ENCODE measurements around the gene JAKMIP1. TPM values are rescaled to one million over a fixed set of nuclear protein-coding genes. Genes with fewer than 3 reads are reported as not detected.
A peak's percentile ranks its signal among the peaks of the same experiment; 100 is the strongest.

The JAKMIP1 gene
- total RNA-seq, 8 experiments from 2014 or later: 1.0 to 10.8 (median 7.6) TPM; not detected in 3

DNA sequence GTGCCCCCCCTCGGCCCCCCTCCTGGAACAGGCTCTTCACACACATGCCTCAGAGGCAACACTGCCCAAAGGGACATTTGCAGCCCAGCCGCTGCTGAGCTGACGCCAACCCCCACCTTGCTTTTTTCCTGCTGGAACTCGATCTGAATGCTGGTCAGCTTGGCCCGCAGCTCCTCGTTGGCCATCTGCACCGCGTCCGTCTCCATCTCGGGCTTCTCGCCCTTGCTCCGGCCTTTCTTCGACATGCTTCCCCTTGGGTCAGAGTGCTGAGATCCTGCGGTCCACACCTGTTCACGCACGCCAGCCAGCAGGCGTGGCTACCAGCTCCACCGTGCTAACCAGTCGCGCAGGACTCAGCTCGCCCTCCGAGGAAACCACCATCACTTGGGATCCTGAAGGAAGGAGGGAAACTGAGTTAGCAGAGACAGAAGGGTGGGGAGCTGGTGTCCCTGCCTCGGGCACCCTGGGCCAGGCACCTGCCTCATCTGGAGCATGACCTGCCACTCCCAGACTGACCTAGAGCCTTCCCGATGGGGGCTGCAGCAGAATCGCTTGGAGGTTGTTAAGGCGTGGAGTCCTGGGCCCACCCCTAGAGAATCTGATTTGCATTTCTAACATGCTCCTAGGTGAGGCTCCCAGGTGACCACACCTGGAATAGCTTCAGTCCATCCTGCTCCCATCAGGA lies 87.6 kb downstream of the JAKMIP1 start:
- 5 to 100% (median 82%) methylated on average over 1 to 10 of the region's 26 CpGs; no CpG with 5 or more reads in 2 of the 10 experiments for WGBS, 10 experiments
- H3K4me3 ChIP-seq: no peak overlapping the region
- no peak for ATAC-seq (replicated peaks in 6 of 8)
- no peaks in the 10 kb centered on the region for H3K4me1 ChIP-seq (replicated peaks in 1 of 2)
- in situ Hi-C loops (cut with MboI; ENCODE audit: low pct_unique_long_range_greater_than_20kb in 2 of 9, low sequenced_read_pairs in 9 of 9, unreplicated experiment in 9 of 9): no loop called here
- H3K27ac ChIP-seq: no peak overlapping the region

- Histone ChIP-seq H3K27ac (no peak overlapping the region), H3K4me3 (no peak overlapping the region), H3K4me1 (replicated peaks in 1 of 2) (no peaks in the 10 kb centered on the region)
- in situ Hi-C loops (cut with MboI; ENCODE audit: low pct_unique_long_range_greater_than_20kb in 2 of 9, low sequenced_read_pairs in 9 of 9, unreplicated experiment in 9 of 9): no loop called here
- ATAC-seq (replicated peaks in 6 of 8): no peak
- 0 to 100% (median 50%) methylated on average over 1 to 6 of the region's 7 CpGs; no CpG with 5 or more reads in 5 of the 10 experiments for WGBS, 10 experiments
Measured at GRCh38 chr4:6111354-6111960, 88.9 kb downstream of the JAKMIP1 start.

GRCh38 chr4:6110681-6111353 lies 89.5 kb downstream of the JAKMIP1 start:
- H3K4me1 ChIP-seq (replicated peaks in 1 of 2): no peaks in the 10 kb centered on the region
- in situ Hi-C loops (cut with MboI; ENCODE audit: low pct_unique_long_range_greater_than_20kb in 2 of 9, low sequenced_read_pairs in 9 of 9, unreplicated experiment in 9 of 9): no loop called here
- no peak overlapping the region for H3K27ac ChIP-seq
- 10 to 70% methylated on average over 2 of the region's 8 CpGs; no CpG with 5 or more reads in 8 of the 10 experiments for WGBS, 10 experiments
- ATAC-seq (replicated peaks in 6 of 8): no peak
- H3K4me3 ChIP-seq: no peak overlapping the region

DNA sequence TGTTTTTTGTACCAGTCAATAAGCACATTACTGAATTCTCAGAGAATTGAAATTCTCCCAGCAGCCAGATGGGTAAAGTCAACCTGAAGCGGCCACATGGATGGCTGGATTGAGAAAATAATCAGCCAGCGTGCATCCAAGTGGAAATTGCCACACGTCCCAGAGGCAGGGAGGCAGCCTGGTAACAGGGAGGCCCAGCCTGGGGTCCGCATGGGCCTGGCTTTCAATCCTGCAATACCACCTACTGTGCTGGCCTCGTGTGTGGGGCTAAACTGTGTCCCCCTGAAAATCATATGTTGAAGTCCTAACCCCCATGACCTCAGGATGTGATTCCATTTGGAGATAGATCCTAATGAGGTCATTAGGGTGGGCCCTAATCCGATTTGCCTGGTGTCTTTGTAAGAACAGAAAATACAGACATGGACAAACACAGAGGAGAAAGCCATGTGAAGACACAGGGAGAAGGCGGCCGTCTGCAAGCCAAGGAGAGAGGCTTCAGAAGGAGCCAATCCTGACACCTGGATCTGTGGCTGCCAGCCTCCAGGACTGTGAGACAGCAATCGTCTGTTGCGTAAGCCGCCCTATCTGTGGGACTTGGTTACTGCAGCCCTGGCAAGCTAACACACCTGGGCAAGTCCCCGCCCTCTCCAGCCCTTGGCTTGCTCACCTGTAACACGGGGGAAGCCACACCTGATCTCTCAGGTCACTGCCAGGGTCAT lies 90.3 kb downstream of the JAKMIP1 start:
- ATAC-seq (replicated peaks in 6 of 8): peak in 1 of 8 experiments; percentile 51
- in situ Hi-C loops (cut with MboI; ENCODE audit: low pct_unique_long_range_greater_than_20kb in 2 of 9, low sequenced_read_pairs in 9 of 9, unreplicated experiment in 9 of 9): no loop called here
- Histone ChIP-seq H3K4me3 (no peak overlapping the region), H3K4me1 (replicated peaks in 1 of 2) (no peaks in the 10 kb centered on the region), H3K27ac (no peak overlapping the region)
- WGBS, 10 experiments: 4 to 80% (median 34%) methylated on average over 1 to 5 of the region's 13 CpGs; no CpG with 5 or more reads in 3 of the 10 experiments

GRCh38 chr4:6107886-6108285 lies 92.5 kb downstream of the JAKMIP1 start:
- H3K27ac ChIP-seq: no peak overlapping the region
- 0 to 80% (median 47%) methylated on average over 1 to 2 of the region's 4 CpGs; no CpG with 5 or more reads in 7 of the 10 experiments for WGBS, 10 experiments
- no peak overlapping the region for H3K4me3 ChIP-seq
- in situ Hi-C loops (cut with MboI; ENCODE audit: low pct_unique_long_range_greater_than_20kb in 2 of 9, low sequenced_read_pairs in 9 of 9, unreplicated experiment in 9 of 9): no loop called here
- no peaks in the 10 kb centered on the region for H3K4me1 ChIP-seq (replicated peaks in 1 of 2)
- ATAC-seq (replicated peaks in 6 of 8): no peak

GRCh38 chr4:6107114-6107791 lies 93.1 kb downstream of the JAKMIP1 start:
- Histone ChIP-seq H3K27ac (no peak overlapping the region), H3K4me1 (replicated peaks in 1 of 2) (no peaks in the 10 kb centered on the region), H3K4me3 (no peak overlapping the region)
- in situ Hi-C loops (cut with MboI; ENCODE audit: low pct_unique_long_range_greater_than_20kb in 2 of 9, low sequenced_read_pairs in 9 of 9, unreplicated experiment in 9 of 9): no loop called here
- no peak for ATAC-seq (replicated peaks in 6 of 8)
- 28 to 100% (median 84%) methylated on average over 1 to 12 of the region's 14 CpGs; no CpG with 5 or more reads in 3 of the 10 experiments for WGBS, 10 experiments

- H3K4me3 ChIP-seq: no peak overlapping the region
- no peaks in the 10 kb centered on the region for H3K4me1 ChIP-seq (replicated peaks in 1 of 2)
- in situ Hi-C loops (cut with MboI; ENCODE audit: low pct_unique_long_range_greater_than_20kb in 2 of 9, low sequenced_read_pairs in 9 of 9, unreplicated experiment in 9 of 9): no loop called here
- ATAC-seq (replicated peaks in 6 of 8): no peak
- WGBS, 10 experiments: 0 to 92% (median 21%) methylated on average over 1 to 5 of the region's 5 CpGs; no CpG with 5 or more reads in 5 of the 10 experiments
- no peak overlapping the region for H3K27ac ChIP-seq
Measured at GRCh38 chr4:6106156-6106555, 94.2 kb downstream of the JAKMIP1 start.

DNA sequence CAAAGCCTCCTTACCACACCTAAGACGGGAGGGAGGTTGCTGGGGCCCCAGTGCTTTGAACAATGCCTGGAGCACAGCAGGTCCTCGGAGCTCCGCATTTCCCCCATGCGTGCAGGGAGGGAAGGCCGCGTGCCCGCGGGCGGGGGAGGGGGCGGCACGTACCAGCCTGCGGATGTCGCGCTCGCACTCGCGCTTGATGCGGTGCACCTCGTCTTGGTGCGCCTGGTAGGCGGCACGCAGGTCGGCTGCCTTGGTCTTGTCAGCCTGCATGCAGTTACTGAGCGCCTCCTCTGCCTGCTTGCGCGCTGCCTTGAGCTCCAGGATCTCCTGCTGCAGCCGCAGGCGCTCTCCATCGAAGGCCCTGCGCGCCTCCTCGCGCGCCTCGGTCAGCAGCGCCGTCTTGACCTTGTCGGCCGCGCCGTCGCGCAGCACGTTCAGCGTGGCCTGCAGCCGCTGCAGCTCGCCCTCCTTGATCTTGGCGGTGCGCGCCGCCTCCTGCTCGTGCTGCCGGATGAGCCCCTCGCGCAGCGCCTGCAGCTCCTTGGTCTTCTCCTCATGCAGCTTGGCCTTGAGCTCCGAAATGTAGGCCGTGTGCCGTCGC lies 94.9 kb downstream of the JAKMIP1 start:
- WGBS, 10 experiments: 8 to 91% (median 15%) methylated on average over 8 to 22 of the region's 60 CpGs; no CpG with 5 or more reads in 7 of the 10 experiments
- H3K27ac ChIP-seq: no peak overlapping the region
- no peak overlapping the region for H3K4me3 ChIP-seq
- ATAC-seq (replicated peaks in 6 of 8): no peak
- in situ Hi-C loops (cut with MboI; ENCODE audit: low pct_unique_long_range_greater_than_20kb in 2 of 9, low sequenced_read_pairs in 9 of 9, unreplicated experiment in 9 of 9): no loop called here
- H3K4me1 ChIP-seq (replicated peaks in 1 of 2): no peaks in the 10 kb centered on the region

GRCh38 chr4:6104541-6105130 lies 95.7 kb downstream of the JAKMIP1 start:
- WGBS, 10 experiments: 0 to 100% (median 32%) methylated on average over 1 to 5 of the region's 7 CpGs
- ATAC-seq (replicated peaks in 6 of 8): no peak
- Histone ChIP-seq H3K4me1 (replicated peaks in 1 of 2) (no peaks in the 10 kb centered on the region), H3K4me3 (no peak overlapping the region), H3K27ac (no peak overlapping the region)
- in situ Hi-C loops (cut with MboI; ENCODE audit: low pct_unique_long_range_greater_than_20kb in 2 of 9, low sequenced_read_pairs in 9 of 9, unreplicated experiment in 9 of 9): no loop called here

GRCh38 chr4:6097581-6097980 lies 102.8 kb downstream of the JAKMIP1 start:
- Histone ChIP-seq H3K4me3 (no peak overlapping the region), H3K27ac (no peak overlapping the region), H3K4me1 (replicated peaks in 1 of 2) (no peaks in the 10 kb centered on the region)
- in situ Hi-C loops (cut with MboI; ENCODE audit: low pct_unique_long_range_greater_than_20kb in 2 of 9, low sequenced_read_pairs in 9 of 9, unreplicated experiment in 9 of 9): no loop called here
- WGBS, 10 experiments: 0 to 100% (median 21%) methylated on average over 3 to 5 of the region's 5 CpGs; no CpG with 5 or more reads in 5 of the 10 experiments
- no peak for ATAC-seq (replicated peaks in 6 of 8)

- Histone ChIP-seq H3K4me1 (replicated peaks in 1 of 2) (no peaks in the 10 kb centered on the region), H3K27ac (no peak overlapping the region), H3K4me3 (no peak overlapping the region)
- WGBS, 10 experiments: 57 to 100% (median 91%) methylated on average over 1 to 5 of the region's 6 CpGs; no CpG with 5 or more reads in 2 of the 10 experiments
- in situ Hi-C loops (cut with MboI; ENCODE audit: low pct_unique_long_range_greater_than_20kb in 2 of 9, low sequenced_read_pairs in 9 of 9, unreplicated experiment in 9 of 9): no loop called here
- no peak for ATAC-seq (replicated peaks in 6 of 8)
Measured at GRCh38 chr4:6095897-6096296, 104.5 kb downstream of the JAKMIP1 start.
